Measurements from ENCODE around the gene ERO1A. TPM values are rescaled to one million over a fixed set of nuclear protein-coding genes. Genes with fewer than 3 reads are reported as not detected.
A peak's percentile ranks its signal among the peaks of the same experiment; 100 is the strongest.

The ERO1A gene
- total RNA-seq, 6 experiments from 2014 or later, result 31.2 to 162 (median 37.9) TPM

DNA sequence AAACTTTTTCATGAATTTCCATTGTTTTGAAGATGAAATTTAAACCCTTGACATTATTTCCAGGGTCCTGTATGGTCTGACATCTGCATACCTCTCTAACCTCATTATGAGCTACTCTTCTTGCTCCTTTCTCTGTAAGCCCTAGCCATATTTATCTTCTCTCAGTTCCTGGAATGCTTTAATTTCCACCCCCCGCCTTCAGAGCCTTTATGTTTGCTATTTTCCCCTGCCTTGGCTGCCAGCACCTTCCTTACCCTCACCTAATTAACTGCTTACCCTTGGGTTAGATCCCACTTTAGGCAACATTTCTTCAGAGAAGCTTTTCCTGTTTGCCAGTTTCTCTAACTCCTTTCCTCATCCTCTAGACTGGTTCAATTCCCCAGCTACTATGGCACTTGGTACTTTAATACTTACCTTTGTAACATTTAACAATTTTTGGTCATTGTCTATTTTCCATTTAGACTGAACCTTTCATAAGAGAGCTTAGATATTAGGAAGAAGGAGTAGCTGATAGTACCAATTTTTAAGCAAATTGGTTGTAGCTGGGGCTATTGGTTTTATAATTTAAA lies 40.6 kb upstream of the ERO1A start:
- peak; percentile 31 to 56 (median 51) for ATAC-seq
- no peak overlapping the region for H3K4me3 ChIP-seq
- DNase-seq, result no peak
- H3K36me3 ChIP-seq, result no peaks in the 10 kb centered on the region
- peak overlapping the region in 2 of 3 donors; percentile 3 to 47 for H3K27ac ChIP-seq
- intact Hi-C loops (cut with DNase I), result no loop called here
- WGBS (ENCODE audit: insufficient coverage, low coverage, low lambda C conversion rate, missing lambda C conversion rate), result 31% methylated on average over 1 of the region's 1 CpG
- H3K9me3 ChIP-seq, result no peaks in the 10 kb centered on the region
- H3K27me3 ChIP-seq, result no peaks in the 10 kb centered on the region
- peaks cover 0 to 34% (median 3%) of the 10 kb centered on the region in 4 donors for H3K4me1 ChIP-seq
- no peak for TF ChIP-seq POLR2A (IDR thresholded peaks at IDR 0.05)
- TF ChIP-seq, protein P1, sequence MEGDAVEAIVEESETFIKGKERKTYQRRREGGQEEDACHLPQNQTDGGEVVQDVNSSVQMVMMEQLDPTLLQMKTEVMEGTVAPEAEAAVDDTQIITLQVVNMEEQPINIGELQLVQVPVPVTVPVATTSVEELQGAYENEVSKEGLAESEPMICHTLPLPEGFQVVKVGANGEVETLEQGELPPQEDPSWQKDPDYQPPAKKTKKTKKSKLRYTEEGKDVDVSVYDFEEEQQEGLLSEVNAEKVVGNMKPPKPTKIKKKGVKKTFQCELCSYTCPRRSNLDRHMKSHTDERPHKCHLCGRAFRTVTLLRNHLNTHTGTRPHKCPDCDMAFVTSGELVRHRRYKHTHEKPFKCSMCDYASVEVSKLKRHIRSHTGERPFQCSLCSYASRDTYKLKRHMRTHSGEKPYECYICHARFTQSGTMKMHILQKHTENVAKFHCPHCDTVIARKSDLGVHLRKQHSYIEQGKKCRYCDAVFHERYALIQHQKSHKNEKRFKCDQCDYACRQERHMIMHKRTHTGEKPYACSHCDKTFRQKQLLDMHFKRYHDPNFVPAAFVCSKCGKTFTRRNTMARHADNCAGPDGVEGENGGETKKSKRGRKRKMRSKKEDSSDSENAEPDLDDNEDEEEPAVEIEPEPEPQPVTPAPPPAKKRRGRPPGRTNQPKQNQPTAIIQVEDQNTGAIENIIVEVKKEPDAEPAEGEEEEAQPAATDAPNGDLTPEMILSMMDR (IDR thresholded peaks at IDR 0.05), result no peak

- H3K4me3 ChIP-seq, result no peak overlapping the region
- TF ChIP-seq, protein P1 (IDR thresholded peaks at IDR 0.05), result no peak
- no peak for TF ChIP-seq POLR2A (IDR thresholded peaks at IDR 0.05)
- no peaks in the 10 kb centered on the region for H3K27me3 ChIP-seq
- no peak overlapping the region for H3K27ac ChIP-seq
- no peaks in the 10 kb centered on the region for H3K36me3 ChIP-seq
- intact Hi-C loops (cut with DNase I), result no loop called here
- 94% methylated on average over 7 of the region's 9 CpGs for WGBS (ENCODE audit: insufficient coverage, low coverage, low lambda C conversion rate, missing lambda C conversion rate)
- DNase-seq (no peak), ATAC-seq (no peak)
- H3K9me3 ChIP-seq, result no peaks in the 10 kb centered on the region
- H3K4me1 ChIP-seq, result peaks cover 0 to 34% (median 3%) of the 10 kb centered on the region in 4 donors
Measured at GRCh38 chr14:52733824-52734223, 38.5 kb upstream of the ERO1A start.

DNA sequence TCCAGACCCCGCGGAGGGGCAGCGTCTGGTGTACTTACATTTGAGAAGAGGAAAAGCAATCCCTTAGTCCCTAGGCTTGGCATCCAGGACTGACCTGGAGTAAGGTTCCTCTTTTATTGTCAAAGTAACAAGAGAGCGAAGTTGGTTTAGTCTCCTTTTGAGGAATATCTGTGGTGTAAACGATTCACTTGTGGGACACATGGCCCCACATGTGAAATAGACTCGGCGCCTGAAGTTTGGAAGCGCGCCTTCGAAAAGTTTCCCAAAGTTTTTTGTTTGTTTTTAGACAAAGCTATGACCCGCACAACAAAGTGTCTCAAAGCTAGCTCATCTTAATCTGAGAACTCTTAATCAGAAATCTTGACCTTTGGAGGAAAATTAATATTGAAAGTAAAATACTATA lies 35.4 kb upstream of the ERO1A start:
- peaks cover 0 to 14% (median 2%) of the 10 kb centered on the region in 4 donors for H3K4me1 ChIP-seq
- no peaks in the 10 kb centered on the region for H3K27me3 ChIP-seq
- H3K27ac ChIP-seq, result peak overlapping the region; percentile 67 to 85 (median 79)
- DNase-seq, result no peak
- H3K9me3 ChIP-seq, result no peaks in the 10 kb centered on the region
- TF ChIP-seq, protein P1 (IDR thresholded peaks at IDR 0.05), result no peak
- TF ChIP-seq POLR2A (IDR thresholded peaks at IDR 0.05), result no peak
- peaks cover 0 to 19% (median 9%) of the 10 kb centered on the region in 4 donors for H3K36me3 ChIP-seq
- ATAC-seq, result peak in 3 of 4 donors; percentile 4 to 28 (median 10)
- intact Hi-C loops (cut with DNase I), result no loop called here
- WGBS (ENCODE audit: insufficient coverage, low coverage, low lambda C conversion rate, missing lambda C conversion rate), result 0% methylated on average over 11 of the region's 11 CpGs
- peak overlapping the region; percentile 85 to 94 (median 87) for H3K4me3 ChIP-seq

GRCh38 chr14:52729925-52730708 lies 34.8 kb upstream of the ERO1A start, which contains the start of gene STYX:
STYX (plus strand) TSS chr14:52730166; CDS start chr14:52730475, 309 bp downstream.
- H3K4me1 ChIP-seq, result peaks cover 0 to 14% (median 3%) of the 10 kb centered on the region in 4 donors
- 0% methylated on average over 11 of the region's 72 CpGs for WGBS (ENCODE audit: insufficient coverage, low coverage, low lambda C conversion rate, missing lambda C conversion rate)
- intact Hi-C loops (cut with DNase I), result no loop called here
- H3K4me3 ChIP-seq, result peak within 1 kb of the TSS; percentile 85 to 94 (median 87)
- DNase-seq (peak; percentile 99 to 100 (median 100)), ATAC-seq (peak; percentile 97 to 99 (median 98))
- TF ChIP-seq POLR2A (IDR thresholded peaks at IDR 0.05), result peak; percentile 94
- TF ChIP-seq, protein P1 (IDR thresholded peaks at IDR 0.05), result peak; percentile 29 to 44 (median 38)
- H3K27ac ChIP-seq, result peak within 1 kb of the TSS; percentile 67 to 85 (median 79)
- no peaks in the 10 kb centered on the region for H3K27me3 ChIP-seq
- peaks cover 0 to 23% (median 9%) of the 10 kb centered on the region in 4 donors for H3K36me3 ChIP-seq
- H3K9me3 ChIP-seq, result no peaks in the 10 kb centered on the region

All from right lobe of liver (tissue), 6 donors.